Measurements from ENCODE around the gene HIKESHI. TPM values are rescaled to one million over a fixed set of nuclear protein-coding genes. Genes with fewer than 3 reads are reported as not detected.
"Not testable (repeated sequence)": the region's sequence is repeated elsewhere in the genome, so short reads cannot be mapped to it uniquely, and the experiment has no call there.

The HIKESHI gene
- total RNA-seq, 1 donor from 2014 or later, result 28.6 TPM

GRCh38 chr11:86294026-86294425, 8.0 kb upstream of the HIKESHI start:
- no peak for DNase-seq

- DNase-seq, result no peak
These were observed 323 bp upstream of the HIKESHI start for GRCh38 chr11:86301742-86302091.

GRCh38 chr11:86303257-86303656, 1.2 kb downstream of the HIKESHI start:
- no peak for DNase-seq

GRCh38 chr11:86308710-86309109, 6.7 kb downstream of the HIKESHI start:
- not testable (repeated sequence) for DNase-seq

- DNase-seq, result no peak
These were observed 11.8 kb downstream of the HIKESHI start for GRCh38 chr11:86313793-86314192.

GRCh38 chr11:86314636-86315035, 12.6 kb downstream of the HIKESHI start:
- no peak for DNase-seq

- DNase-seq, result no peak
These were observed 33.2 kb downstream of the HIKESHI start for GRCh38 chr11:86335131-86335767.

GRCh38 chr11:86337227-86337626, 35.2 kb downstream of the HIKESHI start:
- no peak for DNase-seq

- no peak for DNase-seq
These were observed 39.3 kb downstream of the HIKESHI start for GRCh38 chr11:86341382-86341781.

GRCh38 chr11:86346513-86346912, 44.5 kb downstream of the HIKESHI start:
- no peak for DNase-seq

- DNase-seq, result no peak
These were observed 53.2 kb downstream of the HIKESHI start for GRCh38 chr11:86355256-86355655.

GRCh38 chr11:86357412-86357811, 55.4 kb downstream of the HIKESHI start:
- not testable (repeated sequence) for DNase-seq

- no peak for DNase-seq
These were observed 56.7 kb downstream of the HIKESHI start for GRCh38 chr11:86358720-86359119.

GRCh38 chr11:86360775-86361395, 58.8 kb downstream of the HIKESHI start:
- DNase-seq, result no peak

GRCh38 chr11:86363424-86363823, 61.4 kb downstream of the HIKESHI start:
- no peak for DNase-seq

- peak; percentile 20 for DNase-seq
These were observed 63.5 kb downstream of the HIKESHI start for GRCh38 chr11:86365546-86365945.

GRCh38 chr11:86369668-86370067, 67.6 kb downstream of the HIKESHI start:
- DNase-seq, result no peak

GRCh38 chr11:86370171-86370570, 68.1 kb downstream of the HIKESHI start:
- no peak for DNase-seq

- DNase-seq, result no peak
These were observed 69.0 kb downstream of the HIKESHI start for GRCh38 chr11:86370922-86371594.

GRCh38 chr11:86372041-86372440, 70.0 kb downstream of the HIKESHI start:
- no peak for DNase-seq

GRCh38 chr11:86372586-86372985, 70.5 kb downstream of the HIKESHI start:
- DNase-seq, result no peak

GRCh38 chr11:86374069-86374468, 72.0 kb downstream of the HIKESHI start:
- DNase-seq, result no peak

- no peak for DNase-seq
These were observed 72.5 kb downstream of the HIKESHI start, which contains the start of gene CCDC81 for GRCh38 chr11:86374586-86374985. CCDC81 (plus strand) TSS chr11:86374887; CDS start chr11:86375164, 277 bp downstream.

- no peak for DNase-seq
These were observed 75.9 kb downstream of the HIKESHI start for GRCh38 chr11:86377972-86378371.

All from skin of body (tissue), 2 donors.